Mesothelial cell of epicardium (in vitro differentiated cells): ENCODE data around the gene MACROD2. TPM values are rescaled to one million over a fixed set of nuclear protein-coding genes. Genes with fewer than 3 reads are reported as not detected.

ENCODE experiments used
- DNase-seq, 2 experiments: peaks; one replicate each; pipeline ENCODE4 v3.0.0; 2021; ENCODE audit warnings: low spot score in 2 of 2; ENCODE audit not compliant: unreplicated experiment in 2 of 2
- H3K27ac Mint-ChIP-seq: 2 replicates; pipeline ENCODE4 v1.8.0; 2021; ENCODE audit warnings: mixed read lengths
- H3K27me3 Mint-ChIP-seq: 2 replicates; pipeline ENCODE4 v1.8.0; 2021; ENCODE audit warnings: low read depth, mixed read lengths
- H3K36me3 Mint-ChIP-seq: 2 replicates; pipeline ENCODE4 v1.8.0; 2021; ENCODE audit warnings: mixed read lengths
- H3K4me1 Mint-ChIP-seq: 2 replicates; pipeline ENCODE4 v1.8.0; 2021; ENCODE audit warnings: mixed read lengths
- H3K4me3 Mint-ChIP-seq: 2 replicates; pipeline ENCODE4 v1.8.0; 2021; ENCODE audit warnings: mild to moderate bottlenecking, moderate library complexity, mixed read lengths
- H3K9me3 Mint-ChIP-seq: 2 replicates; pipeline ENCODE4 v1.8.0; 2021; ENCODE audit warnings: mixed read lengths
- total RNA-seq: library from RNA; stranded (reverse); gene quantifications from 3 replicates; pipeline ENCODE4 v1.2.1, GENCODE V29; 2021
- TF ChIP-seq, protein P1 (sequence below): fragments of 200-600 bp; sonication (generic); IDR thresholded peaks from one replicate; pipeline ENCODE4 v1.5.0; 2021; ENCODE audit warnings: antibody characterized with exemption; ENCODE audit not compliant: unreplicated experiment

MACROD2 gene
- total RNA-seq, 1 donor from 2014 or later, result 10.0 TPM

DNA sequence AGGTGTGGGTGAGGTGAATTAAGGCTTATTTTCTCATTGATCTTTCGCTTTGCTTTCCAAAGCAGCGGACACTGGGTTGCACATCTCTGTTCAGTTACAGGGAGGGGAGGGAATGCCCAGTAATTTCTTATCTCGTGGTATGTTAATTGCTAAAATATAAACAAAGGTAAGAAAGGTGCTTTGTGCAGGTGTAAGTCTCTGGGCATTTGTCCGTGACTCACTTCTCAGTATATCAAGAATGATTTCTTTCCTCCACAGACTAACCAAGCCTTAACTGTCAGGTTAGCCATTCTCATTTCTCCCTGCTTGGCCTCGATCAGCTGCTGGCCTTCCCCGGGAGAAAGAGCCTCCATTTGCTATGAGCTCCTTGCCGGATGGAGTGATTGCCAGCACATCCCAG, 1715.9 kb downstream of the MACROD2 start:
- TF ChIP-seq, protein P1, sequence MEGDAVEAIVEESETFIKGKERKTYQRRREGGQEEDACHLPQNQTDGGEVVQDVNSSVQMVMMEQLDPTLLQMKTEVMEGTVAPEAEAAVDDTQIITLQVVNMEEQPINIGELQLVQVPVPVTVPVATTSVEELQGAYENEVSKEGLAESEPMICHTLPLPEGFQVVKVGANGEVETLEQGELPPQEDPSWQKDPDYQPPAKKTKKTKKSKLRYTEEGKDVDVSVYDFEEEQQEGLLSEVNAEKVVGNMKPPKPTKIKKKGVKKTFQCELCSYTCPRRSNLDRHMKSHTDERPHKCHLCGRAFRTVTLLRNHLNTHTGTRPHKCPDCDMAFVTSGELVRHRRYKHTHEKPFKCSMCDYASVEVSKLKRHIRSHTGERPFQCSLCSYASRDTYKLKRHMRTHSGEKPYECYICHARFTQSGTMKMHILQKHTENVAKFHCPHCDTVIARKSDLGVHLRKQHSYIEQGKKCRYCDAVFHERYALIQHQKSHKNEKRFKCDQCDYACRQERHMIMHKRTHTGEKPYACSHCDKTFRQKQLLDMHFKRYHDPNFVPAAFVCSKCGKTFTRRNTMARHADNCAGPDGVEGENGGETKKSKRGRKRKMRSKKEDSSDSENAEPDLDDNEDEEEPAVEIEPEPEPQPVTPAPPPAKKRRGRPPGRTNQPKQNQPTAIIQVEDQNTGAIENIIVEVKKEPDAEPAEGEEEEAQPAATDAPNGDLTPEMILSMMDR, result no peak
- Mint-ChIP-seq H3K4me3 (no peak overlapping the region), H3K36me3 (no peaks in the 10 kb centered on the region), H3K9me3 (no peaks in the 10 kb centered on the region), H3K4me1 (peaks cover 31% of the 10 kb centered on the region), H3K27me3 (no peaks in the 10 kb centered on the region), H3K27ac (no peak overlapping the region)
- no peak for DNase-seq

DNA sequence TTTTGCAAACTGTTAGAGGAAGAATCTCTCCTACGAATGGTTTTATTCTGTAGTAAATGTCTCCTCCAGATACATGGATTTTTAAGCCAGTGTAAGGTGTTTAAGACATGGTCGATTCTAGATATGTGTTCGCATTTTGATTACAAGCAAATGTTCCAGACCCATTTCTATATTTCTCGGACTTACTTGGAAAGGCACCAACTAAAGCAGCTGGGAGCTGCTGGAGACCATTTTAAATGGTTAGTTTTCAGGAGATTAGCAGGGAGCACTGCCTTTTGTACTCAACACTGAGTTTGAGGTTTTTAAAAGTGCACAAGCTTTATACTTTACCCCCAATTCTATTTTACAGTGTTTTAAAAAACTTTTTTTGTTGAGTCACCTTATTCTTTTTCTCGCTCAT, 1720.9 kb downstream of the MACROD2 start:
- Mint-ChIP-seq H3K4me1 (peaks cover 28% of the 10 kb centered on the region), H3K27me3 (no peaks in the 10 kb centered on the region), H3K4me3 (no peak overlapping the region), H3K27ac (peak overlapping the region; percentile 14), H3K36me3 (no peaks in the 10 kb centered on the region), H3K9me3 (no peaks in the 10 kb centered on the region)
- TF ChIP-seq, protein P1, result no peak
- DNase-seq, result no peak

DNA sequence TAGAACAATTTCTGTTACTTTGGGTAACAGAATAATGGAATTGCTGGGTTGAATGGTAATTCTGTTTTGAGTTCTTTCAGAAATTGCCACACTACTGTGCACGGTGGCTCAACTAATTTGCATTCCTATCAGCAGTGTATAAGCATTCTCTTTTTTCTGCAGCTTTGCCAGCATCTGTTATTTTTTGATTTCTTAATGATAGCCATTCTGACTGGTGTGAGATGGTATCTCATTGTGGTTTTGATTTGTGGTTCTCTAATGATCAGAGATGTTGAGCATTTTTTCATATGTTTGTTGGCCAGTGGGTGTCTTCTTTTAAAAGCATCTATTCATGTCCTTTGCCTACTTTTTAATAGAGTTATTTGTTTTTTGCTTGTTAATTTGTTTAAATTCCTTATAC, 1731.1 kb downstream of the MACROD2 start:
- Mint-ChIP-seq H3K27me3 (no peaks in the 10 kb centered on the region), H3K4me3 (no peak overlapping the region), H3K4me1 (no peaks in the 10 kb centered on the region), H3K27ac (no peak overlapping the region), H3K36me3 (peaks cover 10% of the 10 kb centered on the region), H3K9me3 (peaks cover 49% of the 10 kb centered on the region)
- TF ChIP-seq, protein P1, result no peak
- DNase-seq, result no peak

DNA sequence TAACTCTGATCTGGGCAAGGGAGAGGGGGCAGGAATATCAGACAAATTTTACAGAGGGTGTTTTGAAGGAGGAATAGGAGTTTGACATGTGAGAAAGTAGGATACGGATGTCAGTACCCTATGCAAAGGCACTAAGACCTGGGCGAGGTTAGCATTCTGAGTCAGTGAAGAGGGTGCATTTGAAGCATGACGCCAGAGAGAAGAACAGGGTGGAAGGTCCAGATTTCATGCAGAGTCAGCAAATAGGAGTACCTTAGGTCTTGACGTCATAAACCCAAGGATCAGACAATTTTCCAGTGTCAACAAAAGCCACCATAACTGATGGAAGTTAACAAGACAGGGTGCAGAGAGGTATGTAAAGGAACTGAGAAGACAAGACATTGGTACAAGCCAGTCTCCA, 1738.7 kb downstream of the MACROD2 start:
- TF ChIP-seq, protein P1, result no peak
- H3K4me3 Mint-ChIP-seq, result no peak overlapping the region
- H3K4me1 Mint-ChIP-seq, result no peaks in the 10 kb centered on the region
- peaks cover 5% of the 10 kb centered on the region for H3K36me3 Mint-ChIP-seq
- DNase-seq, result no peak
- H3K9me3 Mint-ChIP-seq, result peaks cover 18% of the 10 kb centered on the region
- H3K27ac Mint-ChIP-seq, result no peak overlapping the region
- no peaks in the 10 kb centered on the region for H3K27me3 Mint-ChIP-seq

DNA sequence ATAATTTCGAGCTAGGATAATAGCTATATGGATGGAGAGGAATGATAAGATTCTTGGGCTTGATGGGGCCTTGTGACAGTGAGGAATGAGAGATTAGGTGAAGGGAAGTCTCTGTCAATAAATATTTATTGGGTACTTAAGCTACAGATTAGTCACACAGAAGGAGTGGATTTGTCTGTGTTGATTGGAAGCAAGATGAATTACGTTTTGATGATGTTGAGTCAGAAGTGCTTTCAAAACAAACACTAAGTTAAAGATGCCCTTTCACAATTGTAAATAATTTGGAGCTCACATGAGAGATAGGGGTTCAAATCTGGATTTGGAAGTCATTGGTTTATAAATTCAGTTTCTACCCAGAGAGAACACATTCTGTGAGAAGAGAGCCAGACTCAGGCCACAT, 1743.7 kb downstream of the MACROD2 start:
- H3K9me3 Mint-ChIP-seq, result no peaks in the 10 kb centered on the region
- H3K27me3 Mint-ChIP-seq, result no peaks in the 10 kb centered on the region
- H3K27ac Mint-ChIP-seq, result no peak overlapping the region
- TF ChIP-seq, protein P1, result no peak
- no peak for DNase-seq
- no peak overlapping the region for H3K4me3 Mint-ChIP-seq
- H3K36me3 Mint-ChIP-seq, result no peaks in the 10 kb centered on the region
- peaks cover 7% of the 10 kb centered on the region for H3K4me1 Mint-ChIP-seq
